ENCODE results near the gene SLC30A9.

DNA sequence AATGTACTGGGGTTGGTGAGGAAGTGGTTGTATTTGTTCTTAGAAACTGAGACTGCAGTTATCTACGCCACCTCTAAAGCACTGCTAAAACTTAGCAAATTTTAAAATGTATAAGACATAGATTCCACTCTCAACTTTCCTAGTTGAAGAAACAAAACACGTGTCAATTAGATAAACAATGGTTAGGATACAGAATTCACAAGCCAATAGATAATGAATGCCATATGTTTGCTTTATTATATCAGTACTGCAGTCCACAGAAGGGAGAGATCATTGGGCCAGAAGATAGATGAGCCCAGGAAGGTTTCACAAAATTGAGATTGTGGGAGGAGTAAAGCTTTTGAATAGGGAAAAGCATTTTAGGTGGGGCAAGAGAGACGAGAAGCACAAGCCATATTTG lies 40.8 kb upstream of the SLC30A9 start:
- TF ChIP-seq TFCP2L1 (CRISPR knock-in tag; IDR thresholded peaks at IDR 0.05) (no peak), CHD2 (IDR thresholded peaks at IDR 0.05; ENCODE audit: low read length, partially characterized antibody) (no peak), JUNB (IDR thresholded peaks at IDR 0.05) (no peak)
- TF ChIP-seq, protein P1, sequence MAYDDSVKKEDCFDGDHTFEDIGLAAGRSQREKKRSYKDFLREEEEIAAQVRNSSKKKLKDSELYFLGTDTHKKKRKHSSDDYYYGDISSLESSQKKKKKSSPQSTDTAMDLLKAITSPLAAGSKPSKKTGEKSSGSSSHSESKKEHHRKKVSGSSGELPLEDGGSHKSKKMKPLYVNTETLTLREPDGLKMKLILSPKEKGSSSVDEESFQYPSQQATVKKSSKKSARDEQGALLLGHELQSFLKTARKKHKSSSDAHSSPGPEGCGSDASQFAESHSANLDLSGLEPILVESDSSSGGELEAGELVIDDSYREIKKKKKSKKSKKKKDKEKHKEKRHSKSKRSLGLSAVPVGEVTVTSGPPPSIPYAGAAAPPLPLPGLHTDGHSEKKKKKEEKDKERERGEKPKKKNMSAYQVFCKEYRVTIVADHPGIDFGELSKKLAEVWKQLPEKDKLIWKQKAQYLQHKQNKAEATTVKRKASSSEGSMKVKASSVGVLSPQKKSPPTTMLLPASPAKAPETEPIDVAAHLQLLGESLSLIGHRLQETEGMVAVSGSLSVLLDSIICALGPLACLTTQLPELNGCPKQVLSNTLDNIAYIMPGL (CRISPR knock-in tag; IDR thresholded peaks at IDR 0.05; ENCODE audit: borderline replicate concordance) = no peak
